GM18870 (cell line): ENCODE results near the gene GPR137.

ENCODE experiments used
- ATAC-seq: cut with Tn5 transposase; IDR thresholded peaks from one replicate; pipeline ENCODE4 v1.9.1; 2021; ENCODE audit warnings: moderate library complexity; ENCODE audit not compliant: unreplicated experiment

GPR137 gene

DNA sequence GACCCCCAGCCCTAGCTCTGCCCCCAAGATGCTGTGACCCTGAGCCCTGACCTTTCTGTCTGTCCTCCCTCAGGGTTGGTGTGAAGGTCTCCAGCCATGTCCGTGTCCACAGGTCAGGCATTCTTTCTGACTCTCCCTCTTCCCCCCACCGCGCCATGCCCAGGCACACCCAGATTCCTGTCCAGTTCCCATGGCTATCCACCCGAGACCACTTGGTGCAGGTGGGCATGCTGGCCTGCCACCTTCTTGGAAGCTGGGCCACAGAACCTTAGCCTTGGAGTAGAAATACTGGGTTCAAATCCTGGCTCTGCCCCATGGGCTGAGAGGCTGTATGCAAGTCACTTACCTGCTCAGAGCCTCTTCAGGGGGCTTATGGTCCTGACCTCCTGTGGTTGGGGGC is 36.6 kb upstream of the GPR137 start:
- no peak for ATAC-seq

DNA sequence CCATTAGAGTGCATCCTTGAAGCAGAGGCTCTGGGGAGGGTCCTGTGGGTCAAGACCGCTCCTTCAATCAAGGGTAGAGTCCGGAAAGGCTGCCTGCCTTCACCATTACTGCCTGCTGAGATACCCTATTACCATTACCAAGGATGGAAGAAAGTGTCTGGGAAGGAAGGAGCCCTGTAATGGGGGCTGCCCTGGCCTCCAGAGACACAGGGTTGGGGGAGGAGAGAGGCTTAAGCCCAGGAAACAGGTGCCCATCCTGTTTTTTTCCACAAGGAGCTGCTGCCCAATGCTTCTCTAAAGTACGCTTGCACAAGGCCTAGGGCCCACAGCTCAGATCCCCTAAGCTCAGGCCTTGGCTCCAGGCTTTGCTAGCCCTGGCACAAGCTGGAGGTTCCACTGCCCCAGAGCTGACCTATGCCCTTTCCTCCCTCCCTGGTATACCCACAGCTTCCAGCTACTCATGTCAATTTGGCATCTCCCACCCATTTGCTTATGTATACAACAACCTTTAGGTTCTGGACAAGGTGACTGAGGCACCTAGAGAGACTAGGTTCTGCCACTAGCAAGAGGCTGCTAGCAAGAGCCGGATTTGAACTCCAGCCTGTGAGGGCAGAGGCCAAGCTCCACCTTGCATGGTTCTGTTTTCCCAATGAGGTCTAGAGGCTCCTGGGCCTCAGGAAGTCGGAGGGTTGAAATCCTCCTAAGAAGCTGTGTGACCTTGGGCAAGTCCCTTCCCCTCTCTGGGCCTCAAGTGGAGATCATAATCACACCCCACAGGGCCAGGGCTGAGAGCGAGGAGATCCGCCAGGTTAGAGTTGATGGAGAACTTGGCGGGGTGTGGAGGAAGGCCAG is 35.9 kb upstream of the GPR137 start:
- ATAC-seq: no peak

DNA sequence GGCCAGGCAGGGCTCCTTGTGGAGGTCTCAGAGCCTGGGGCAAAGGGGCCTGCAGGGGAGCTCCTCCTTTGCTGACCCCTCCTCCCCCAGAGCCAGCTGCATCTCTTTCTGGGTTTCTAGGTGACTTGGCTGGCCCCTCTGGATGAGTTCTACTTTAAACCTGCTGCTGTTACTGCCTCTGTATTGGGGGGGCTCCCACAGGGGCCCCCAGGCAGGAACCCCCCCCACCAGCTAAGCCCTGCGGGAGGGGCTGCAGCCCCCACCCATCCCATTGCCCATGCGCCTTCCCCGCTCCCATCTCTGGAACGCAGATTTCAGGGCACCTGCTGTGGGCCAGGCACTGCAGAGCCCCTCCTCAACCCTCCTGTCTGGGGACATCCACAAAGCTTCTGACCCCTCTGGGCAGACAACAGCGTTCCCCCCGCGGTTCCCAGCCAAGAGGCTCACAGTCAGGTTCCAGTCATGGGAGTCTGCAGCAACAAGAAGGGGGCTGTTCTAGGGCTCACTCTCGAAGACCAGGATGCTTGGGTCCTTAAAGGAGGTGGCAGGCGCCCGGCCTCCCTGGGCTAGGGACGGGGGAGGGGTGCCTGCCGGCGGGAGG is 35.1 kb upstream of the GPR137 start:
- no peak for ATAC-seq

DNA sequence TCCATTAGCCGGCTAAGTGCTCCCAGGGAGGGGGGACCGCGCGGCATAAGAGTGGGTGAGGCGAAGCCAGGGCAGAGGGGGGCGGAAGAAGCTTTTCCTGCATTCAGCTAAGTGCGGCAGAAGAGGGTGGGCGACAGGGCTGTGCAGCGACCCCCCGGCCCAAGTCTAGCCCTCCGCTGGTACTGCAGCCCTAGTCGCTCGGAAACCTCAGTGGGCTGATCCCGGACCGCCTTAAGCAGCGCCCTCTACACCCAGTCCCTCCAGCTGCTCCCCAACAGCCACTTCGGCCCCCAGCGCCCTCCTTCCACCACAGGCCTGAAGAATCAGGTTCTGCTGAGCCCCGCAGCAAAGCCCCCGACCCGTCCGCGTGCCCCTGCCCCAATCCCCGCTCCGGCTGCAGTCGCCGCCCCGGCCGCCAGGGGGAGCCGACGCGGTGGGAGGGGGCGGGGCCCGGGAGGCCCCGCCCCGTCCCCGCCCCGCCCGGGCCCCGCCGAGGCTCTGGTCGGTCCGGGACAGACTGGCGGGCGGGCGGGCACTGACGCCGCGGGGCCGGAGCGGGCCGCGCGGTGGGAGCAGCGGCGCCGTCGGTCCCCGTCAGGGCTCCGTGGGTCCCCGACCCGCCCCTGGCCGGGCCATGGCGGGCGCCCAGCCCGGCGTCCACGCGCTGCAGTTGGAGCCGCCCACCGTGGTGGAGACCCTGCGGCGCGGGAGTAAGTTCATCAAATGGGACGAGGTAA is 34.5 kb upstream of the GPR137 start, which contains the start of gene PLCB3:
TSS of gene PLCB3 (plus strand) at position 515 of the 737 bp plus-strand sequence. CDS start at position 635, 120 bp downstream.
- ATAC-seq: no peak

DNA sequence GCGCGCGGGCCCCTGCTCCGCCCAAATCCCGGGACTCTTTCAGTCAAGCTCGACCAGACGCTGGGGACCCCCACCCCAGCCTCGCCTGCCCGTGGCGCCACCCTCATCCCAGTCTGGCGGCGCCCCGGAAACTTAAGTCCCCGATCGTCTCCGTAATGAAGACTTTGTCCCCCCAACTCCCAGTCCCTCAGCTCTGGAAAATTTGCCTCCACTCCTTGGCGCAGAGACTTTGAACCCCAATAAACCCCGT is 34.0 kb upstream of the GPR137 start:
- ATAC-seq: no peak

DNA sequence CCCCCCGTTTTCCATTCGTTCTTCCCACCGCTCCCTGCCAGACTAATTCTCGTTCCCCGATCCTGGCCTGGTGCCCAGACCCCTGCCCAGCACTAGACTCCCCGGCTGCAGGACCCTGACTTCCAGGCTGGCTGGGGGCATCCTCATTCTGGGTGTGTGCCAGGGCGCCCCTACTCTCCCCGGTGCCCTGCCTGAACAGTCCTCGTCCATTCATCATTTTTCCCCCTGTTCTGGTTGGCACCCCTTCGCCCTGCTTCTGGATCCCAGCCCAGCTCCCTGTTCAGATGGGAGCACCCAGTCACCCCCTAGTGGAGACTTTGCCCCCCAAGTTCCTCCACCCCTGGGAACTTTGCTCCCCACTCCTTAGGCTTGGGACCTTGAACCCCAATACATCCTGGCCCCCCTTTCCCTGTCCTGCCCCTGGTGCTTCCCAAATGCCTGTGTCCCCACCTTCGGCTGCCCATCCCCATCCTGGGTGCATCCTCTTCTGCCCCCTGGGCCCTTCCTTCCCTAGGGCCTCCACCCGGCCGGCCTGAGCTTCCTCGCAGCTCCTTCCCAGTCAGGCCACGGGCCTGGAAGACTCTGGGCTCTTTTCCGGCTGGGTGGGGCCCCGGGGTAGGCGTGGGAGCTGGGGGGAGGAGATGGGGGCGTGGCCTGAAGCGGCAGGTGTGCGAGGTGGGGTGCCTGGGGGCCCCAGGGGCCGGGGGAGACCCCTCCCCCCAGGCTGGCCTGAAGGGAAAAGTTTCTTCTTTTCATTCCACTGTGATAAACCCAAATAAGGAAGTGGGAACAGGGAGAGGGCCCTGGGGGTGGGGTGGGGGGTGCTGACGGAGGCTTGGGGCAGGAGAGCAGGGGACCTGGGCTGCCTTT is 33.4 kb upstream of the GPR137 start:
- no peak for ATAC-seq

DNA sequence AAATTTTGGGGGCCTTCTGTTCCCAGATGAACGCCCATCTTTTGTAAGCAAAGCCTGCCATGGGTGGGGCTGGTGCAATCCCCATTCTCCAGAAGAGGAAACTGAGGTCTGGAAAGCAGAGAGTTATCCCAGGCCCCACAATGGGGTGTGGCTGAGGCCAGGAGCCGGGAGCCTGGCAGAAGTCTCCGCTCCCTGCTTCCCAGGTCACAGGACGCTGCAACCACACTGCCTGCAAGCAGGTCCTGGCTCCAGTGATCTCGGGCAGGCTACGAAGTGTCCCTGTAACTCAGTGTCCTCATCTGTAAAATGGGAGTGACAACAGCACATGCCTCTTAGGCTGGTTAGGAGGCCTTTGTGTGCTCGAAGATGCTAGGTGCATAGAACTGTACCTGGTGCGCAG is 32.6 kb upstream of the GPR137 start:
- no peak for ATAC-seq

DNA sequence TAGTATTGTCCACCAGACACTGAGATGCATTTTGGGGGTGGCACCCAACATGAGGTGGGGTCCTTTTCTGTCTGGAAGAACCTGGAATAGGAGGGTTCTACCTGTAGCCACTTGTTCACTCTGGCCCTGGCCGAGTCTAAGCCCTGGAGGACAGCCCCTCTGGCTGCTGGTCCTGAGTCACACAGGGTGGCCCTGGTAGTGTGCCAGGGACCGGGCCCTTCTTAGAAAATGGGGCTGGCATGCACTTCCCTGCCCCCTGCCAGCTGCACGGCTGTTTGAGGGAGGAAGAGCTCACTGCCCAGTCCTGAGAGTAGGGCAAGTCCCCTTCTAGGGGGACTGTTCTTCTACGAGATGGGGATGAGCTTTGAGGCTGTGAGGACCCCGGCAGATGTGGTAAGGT is 32.2 kb upstream of the GPR137 start:
- no peak for ATAC-seq

DNA sequence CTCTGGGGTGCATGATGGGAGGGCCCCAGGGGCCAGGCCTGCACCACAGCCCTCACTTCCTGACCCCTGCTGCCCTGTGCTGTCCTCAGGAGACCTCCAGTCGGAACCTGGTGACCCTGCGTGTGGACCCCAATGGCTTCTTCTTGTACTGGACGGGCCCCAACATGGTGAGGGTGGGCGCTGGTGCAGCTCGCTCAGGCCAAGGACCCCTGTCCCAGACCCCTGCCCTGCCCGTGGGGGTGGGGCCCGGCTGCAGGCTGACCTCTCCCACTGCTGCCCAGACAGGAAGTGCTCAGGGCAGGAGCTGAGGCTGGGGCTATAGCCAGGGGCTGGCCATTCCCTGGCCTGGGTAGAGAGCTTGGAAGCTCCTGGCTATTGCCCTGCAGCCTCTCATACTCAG is 31.3 kb upstream of the GPR137 start:
- no peak for ATAC-seq

DNA sequence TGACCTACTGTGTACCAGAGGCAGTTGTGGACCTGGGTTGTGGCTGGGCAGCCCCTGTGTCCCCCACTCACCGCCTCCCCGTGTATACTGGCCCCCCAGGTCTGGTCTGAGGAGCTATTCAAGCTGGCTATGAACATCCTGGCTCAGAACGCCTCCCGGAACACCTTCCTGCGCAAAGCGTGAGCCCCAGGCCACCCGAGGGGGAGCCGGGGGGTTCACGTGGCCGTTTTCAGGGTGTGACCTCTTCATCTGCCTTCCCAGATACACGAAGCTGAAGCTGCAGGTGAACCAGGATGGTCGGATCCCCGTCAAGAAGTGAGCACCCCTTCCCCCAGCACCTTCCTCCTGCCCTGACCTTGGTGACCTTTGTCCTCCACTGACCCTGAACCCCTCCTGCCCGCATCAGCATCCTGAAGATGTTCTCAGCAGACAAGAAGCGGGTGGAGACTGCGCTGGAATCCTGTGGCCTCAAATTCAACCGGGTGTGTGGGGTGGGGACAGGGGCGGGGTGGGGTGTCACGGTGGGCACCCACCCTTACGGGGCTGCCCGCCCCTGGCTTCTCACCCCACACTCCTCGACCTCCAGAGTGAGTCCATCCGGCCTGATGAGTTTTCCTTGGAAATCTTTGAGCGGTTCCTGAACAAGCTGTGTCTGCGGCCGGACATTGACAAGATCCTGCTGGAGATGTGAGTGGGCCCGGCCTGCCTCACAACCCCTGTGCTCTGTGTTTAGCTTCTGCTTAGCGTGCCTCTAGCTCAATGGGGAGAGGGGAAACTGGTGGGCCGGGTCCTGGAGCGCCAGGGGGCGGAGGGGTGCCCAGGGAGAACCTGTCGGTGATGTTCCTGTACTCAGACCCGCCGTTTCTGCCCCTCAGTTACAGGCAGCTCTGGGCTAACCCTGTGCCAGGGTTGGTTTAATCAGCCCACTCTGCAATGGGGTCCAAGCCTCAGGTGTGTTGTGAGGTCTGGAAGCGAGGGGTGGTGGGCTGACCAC is 30.2 kb upstream of the GPR137 start:
- ATAC-seq: no peak

DNA sequence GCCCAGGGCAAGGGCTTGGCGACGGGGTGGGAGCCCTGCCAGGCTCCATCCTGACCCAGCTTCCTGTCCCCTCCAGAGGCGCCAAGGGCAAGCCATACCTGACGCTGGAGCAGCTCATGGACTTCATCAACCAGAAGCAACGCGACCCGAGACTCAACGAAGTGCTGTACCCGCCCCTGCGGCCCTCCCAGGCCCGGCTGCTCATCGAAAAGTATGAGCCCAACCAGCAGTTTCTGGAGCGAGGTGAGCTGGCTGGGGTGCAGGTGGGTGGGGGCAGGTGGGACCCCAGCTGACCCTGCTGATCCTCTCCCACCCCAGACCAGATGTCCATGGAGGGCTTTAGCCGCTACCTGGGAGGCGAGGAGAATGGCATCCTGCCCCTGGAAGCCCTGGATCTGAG is 29.3 kb upstream of the GPR137 start:
- ATAC-seq: no peak

DNA sequence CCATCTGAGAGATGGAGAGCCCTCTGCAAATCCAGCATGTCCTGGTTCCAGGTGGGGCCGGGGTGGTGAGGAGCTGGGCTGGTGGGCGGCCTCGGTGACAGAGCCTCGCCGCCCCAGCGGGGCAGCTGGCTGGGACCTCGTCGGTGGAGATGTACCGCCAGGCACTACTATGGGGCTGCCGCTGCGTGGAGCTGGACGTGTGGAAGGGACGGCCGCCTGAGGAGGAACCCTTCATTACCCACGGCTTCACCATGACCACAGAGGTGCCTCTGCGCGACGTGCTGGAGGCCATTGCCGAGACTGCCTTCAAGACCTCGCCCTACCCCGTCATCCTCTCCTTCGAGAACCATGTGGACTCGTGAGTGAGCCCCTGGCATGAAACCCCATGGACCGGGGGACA is 27.3 kb upstream of the GPR137 start:
- ATAC-seq: no peak

DNA sequence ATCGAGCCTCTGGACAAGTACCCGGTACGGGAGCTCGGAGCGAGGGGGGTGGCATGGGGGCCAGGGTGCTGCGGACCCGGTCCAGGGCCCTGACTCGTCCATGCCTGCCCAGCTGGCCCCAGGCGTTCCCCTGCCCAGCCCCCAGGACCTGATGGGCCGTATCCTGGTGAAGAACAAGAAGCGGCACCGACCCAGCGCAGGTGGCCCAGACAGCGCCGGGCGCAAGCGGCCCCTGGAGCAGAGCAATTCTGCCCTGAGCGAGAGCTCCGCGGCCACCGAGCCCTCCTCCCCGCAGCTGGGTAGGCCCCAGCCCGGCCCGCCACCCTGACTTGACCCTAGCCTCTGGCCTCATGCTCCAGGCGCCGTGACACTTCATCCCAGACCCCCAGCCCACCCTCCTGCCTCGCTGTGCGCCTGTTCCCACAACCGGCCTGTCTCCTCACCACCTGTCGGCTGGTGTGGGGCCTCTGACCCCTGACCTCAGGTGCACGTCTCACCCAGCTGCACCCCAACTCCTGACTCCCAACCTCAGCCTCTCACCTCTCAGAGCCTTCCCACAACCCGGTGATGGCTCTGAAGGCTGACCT is 26.6 kb upstream of the GPR137 start:
- ATAC-seq: no peak

DNA sequence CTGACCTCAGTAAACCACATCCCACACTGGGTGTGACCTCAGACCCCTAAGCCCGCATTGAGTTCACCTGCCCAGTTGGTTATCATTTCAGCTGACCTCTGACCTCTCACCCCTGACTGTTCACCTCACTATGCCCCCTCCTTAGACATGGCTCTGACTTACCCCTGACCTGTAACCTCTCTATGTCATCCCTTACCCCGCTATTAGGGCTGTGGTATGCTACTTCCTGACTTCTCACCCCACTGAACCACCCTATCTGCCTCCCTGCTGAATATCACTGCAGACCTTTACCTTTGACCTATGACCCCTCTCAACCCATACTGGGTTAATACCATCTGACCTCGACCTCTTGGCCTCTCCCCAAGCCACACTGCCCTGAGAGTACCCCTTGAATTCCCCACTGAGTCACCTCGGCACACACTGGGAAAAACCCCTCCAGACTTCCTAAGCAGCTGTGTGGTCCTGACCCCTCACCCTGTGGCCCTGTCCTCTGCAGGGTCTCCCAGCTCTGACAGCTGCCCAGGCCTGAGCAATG is 26.0 kb upstream of the GPR137 start:
- ATAC-seq: no peak

DNA sequence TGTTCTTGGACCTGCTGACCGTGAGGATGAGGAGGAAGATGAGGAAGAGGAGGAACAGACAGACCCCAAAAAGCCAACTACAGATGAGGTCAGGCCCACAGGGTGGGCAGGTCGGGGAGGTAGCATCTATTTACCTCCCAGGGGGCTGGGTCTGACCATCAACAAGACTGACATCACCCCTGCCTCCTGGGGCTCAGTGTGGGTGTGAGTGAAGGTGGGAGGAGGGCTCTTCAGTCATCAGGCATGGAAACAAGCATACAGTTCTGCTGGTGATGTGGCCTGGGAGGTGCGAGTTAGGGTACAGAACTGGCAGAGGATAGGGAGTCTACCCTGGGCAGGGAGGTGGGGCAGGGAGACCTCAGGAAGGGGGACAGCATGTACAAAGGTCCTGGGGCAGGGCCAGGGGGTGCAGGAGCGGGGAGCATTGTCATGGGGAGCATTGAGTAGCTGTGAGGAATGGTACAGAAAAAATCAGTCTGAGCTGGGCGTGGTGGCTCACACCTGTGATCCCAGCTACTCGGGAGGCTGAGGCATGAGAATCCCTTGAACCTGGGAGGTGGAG is 25.4 kb upstream of the GPR137 start:
- ATAC-seq: no peak

DNA sequence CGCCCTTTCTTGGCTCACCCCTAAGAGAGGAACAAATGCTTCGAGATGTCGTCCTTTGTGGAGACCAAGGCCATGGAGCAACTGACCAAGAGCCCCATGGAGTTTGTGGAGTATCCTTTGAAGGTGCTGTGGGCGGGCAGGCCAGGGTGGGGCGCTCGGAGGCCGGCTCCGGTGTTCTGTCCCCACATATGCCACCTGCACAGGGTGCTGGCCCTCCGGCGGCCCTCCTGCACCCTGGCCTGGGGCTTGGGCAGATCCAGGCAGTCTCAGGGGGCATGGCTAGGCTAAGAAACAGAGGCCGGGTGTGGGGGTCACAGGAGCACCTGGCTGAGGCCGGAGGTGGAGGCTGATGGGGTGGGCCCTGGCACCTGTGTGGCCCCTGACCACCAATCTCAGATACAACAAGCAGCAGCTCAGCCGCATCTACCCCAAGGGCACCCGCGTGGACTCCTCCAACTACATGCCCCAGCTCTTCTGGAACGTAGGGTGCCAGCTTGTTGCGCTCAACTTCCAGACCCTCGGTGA is 24.0 kb upstream of the GPR137 start:
- no peak for ATAC-seq

DNA sequence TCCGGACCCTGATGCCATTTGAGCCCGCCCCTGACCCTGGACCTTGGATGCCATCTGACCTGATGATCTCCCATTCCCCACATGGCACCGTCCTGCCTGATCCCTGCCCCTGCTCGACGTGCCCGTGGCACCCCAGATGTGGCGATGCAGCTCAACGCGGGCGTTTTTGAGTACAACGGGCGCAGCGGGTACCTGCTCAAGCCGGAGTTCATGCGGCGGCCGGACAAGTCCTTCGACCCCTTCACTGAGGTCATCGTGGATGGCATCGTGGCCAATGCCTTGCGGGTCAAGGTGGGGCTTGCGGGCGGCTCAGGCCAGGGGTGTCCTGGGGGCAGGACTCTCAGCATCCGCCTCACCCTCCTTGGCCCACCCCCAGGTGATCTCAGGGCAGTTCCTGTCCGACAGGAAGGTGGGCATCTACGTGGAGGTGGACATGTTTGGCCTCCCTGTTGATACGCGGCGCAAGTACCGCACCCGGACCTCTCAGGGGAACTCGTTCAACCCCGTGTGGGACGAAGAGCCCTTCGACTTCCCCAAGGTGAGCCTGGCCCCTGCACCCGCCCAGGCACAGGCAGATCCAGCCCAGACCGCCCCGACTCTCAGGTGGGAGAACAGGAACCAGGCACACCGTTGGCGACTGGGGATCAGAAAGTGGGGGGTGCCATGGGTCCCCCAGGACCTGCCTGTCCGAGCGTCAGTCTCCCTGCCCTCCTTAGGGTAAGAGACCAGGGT is 23.2 kb upstream of the GPR137 start:
- ATAC-seq: no peak
